Kidney (tissue), 14 donors: Measurements from ENCODE around the gene CACNB3. TPM values are rescaled to one million over a fixed set of nuclear protein-coding genes. Genes with fewer than 3 reads are reported as not detected.

Experiments
- DNase-seq, 5 donors: peaks; one replicate each; pipeline ENCODE4 v3.0.0-alpha.2; 2013 to 2020
- FAIRE-seq: peaks from 2 replicates; lab custom pipeline; 2012; peaks lifted over from hg19 to GRCh38; lab: Jason Lieb, UNC
- H3K27ac ChIP-seq, 2 donors: one replicate each; pipeline ENCODE4 v1.7.0; 2013; ENCODE audit warnings: low read depth in 2 of 2, low read length in 2 of 2, inconsistent platforms in 1 of 2
- H3K27me3 ChIP-seq: one replicate; pipeline ENCODE4 v1.7.1; 2013; ENCODE audit warnings: low read length, inconsistent platforms; ENCODE audit not compliant: control insufficient read depth, insufficient read depth
- H3K36me3 ChIP-seq, 3 donors: one replicate each; pipeline versions ENCODE4 v1.7.0 to v1.7.1; 2013; ENCODE audit warnings: low read length in 3 of 3, control low read depth in 1 of 3, inconsistent platforms in 1 of 3; ENCODE audit not compliant: insufficient read depth in 3 of 3, control insufficient read depth in 2 of 3
- H3K4me1 ChIP-seq, 3 donors: one replicate each; pipeline versions ENCODE4 v1.7.0 to v1.7.1; 2013; ENCODE audit warnings: low read length in 3 of 3, inconsistent platforms in 1 of 3, low read depth in 1 of 3; ENCODE audit not compliant: control insufficient read depth in 2 of 3, insufficient read depth in 2 of 3
- H3K4me3 ChIP-seq, 3 donors: one replicate each; pipeline versions ENCODE4 v1.7.0 to v1.8.1; 2013; ENCODE audit warnings: low read length in 3 of 3, control low read depth in 1 of 3, inconsistent platforms in 1 of 3
- H3K9ac ChIP-seq, 3 donors: one replicate each; pipeline versions ENCODE4 v1.7.0 to v1.7.1; 2013; ENCODE audit warnings: low read length in 3 of 3, control low read depth in 1 of 3, inconsistent platforms in 1 of 3
- H3K9me3 ChIP-seq, 3 donors: one replicate each; pipeline versions ENCODE4 v1.7.0 to v1.7.1; 2013; ENCODE audit warnings: low read length in 3 of 3, control low read depth in 1 of 3, inconsistent platforms in 1 of 3; ENCODE audit not compliant: control insufficient read depth in 2 of 3, insufficient read depth in 1 of 3
- intact Hi-C: fragments of 100-400 bp; cut with DNase I; formaldehyde crosslinking; loops from one replicate; pipeline ENCODE4 v1.11.1; 2022
- polyA plus RNA-seq: library from polyadenylated mRNA; stranded (reverse); fragments of 350-450 nt; fragmentation: Illumina TruSeq; extraction: RNeasy Lipid Tissue Mini Kit (QIAGEN cat#74804); gene quantifications from one replicate; pipeline ENCODE4 v1.2.3, GENCODE V29; 2014; ENCODE audit warnings: low read depth, low replicate concordance; ENCODE audit not compliant: insufficient read depth
- total RNA-seq: library from RNA; stranded (reverse); fragmentation: NEBNext Ultra II Directional; extraction: Animal tissue kit (Norgen Biotek cat#: 25700); gene quantifications from one replicate; pipeline ENCODE4 v1.2.1, GENCODE V29; 2021
- TF ChIP-seq, protein P1 (sequence below): IDR thresholded peaks from 3 replicates; pipeline ENCODE4 v1.5.1; 2012; ENCODE audit warnings: mild to moderate bottlenecking, moderate library complexity, borderline replicate concordance; ENCODE audit not compliant: insufficient read depth; ENCODE audit errors: extremely low read depth
- donor health status: control.
- donor health status: control.
- donor health status: control.
- donor health status: control.
- donor health status: control.
- donor health status: DM: yes; HTN: yes; CAD: no.
- donor health status: Normal renal cell carcinoma (clear cell type).

The CACNB3 gene
- total and polyA plus RNA-seq, 2 donors from 2014 or later = 17.9 to 19.6 TPM

DNA sequence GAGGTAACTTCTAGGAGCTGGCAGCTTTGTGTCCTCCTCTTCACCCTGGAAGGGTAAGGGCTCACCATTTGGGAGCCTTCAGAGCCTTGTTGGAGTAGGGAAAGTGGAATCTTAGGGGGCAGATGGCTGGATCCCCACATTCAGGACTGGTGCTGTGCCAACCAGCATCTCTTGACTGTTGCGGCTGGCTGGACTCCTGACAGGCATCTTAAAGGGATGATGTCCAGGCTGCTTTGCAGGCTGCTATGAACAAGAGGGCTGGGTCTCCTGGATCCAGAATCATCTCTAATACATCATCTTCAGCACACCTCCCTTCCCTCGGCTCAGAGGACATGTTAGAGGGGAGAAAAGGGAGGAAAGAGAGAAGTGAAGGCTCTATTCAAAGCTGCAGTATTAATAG lies 4.4 kb downstream of the CACNB3 start:
- intact Hi-C loops = no loop called here

DNA sequence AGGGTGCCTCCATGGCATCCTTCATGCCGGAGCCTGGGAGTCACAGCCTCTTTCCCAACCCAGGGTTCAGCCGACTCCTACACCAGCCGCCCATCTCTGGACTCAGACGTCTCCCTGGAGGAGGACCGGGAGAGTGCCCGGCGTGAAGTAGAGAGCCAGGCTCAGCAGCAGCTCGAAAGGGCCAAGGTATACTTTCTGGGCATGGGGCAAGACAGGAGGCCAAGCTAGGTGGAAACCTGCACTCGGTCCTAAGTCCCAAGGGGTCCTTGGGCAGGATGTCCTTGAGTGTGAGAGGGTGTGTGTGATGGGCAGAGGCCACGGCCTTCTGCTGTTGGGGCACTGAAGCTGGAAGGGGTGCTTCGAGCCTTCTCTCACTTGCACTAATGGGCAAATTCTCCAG lies 5.0 kb downstream of the CACNB3 start:
- H3K4me3 ChIP-seq = no peak overlapping the region
- TF ChIP-seq, protein P1, sequence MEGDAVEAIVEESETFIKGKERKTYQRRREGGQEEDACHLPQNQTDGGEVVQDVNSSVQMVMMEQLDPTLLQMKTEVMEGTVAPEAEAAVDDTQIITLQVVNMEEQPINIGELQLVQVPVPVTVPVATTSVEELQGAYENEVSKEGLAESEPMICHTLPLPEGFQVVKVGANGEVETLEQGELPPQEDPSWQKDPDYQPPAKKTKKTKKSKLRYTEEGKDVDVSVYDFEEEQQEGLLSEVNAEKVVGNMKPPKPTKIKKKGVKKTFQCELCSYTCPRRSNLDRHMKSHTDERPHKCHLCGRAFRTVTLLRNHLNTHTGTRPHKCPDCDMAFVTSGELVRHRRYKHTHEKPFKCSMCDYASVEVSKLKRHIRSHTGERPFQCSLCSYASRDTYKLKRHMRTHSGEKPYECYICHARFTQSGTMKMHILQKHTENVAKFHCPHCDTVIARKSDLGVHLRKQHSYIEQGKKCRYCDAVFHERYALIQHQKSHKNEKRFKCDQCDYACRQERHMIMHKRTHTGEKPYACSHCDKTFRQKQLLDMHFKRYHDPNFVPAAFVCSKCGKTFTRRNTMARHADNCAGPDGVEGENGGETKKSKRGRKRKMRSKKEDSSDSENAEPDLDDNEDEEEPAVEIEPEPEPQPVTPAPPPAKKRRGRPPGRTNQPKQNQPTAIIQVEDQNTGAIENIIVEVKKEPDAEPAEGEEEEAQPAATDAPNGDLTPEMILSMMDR = no peak
- no peak overlapping the region for H3K27ac ChIP-seq
- H3K36me3 ChIP-seq = peaks cover 0 to 4% (median 0%) of the 10 kb centered on the region in 3 donors
- intact Hi-C loops = no loop called here
- peaks cover 0 to 4% (median 0%) of the 10 kb centered on the region in 3 donors for H3K4me1 ChIP-seq
- H3K9ac ChIP-seq = no peak overlapping the region
- no peak for DNase-seq
- no peaks in the 10 kb centered on the region for H3K27me3 ChIP-seq
- no peak for FAIRE-seq
- H3K9me3 ChIP-seq = no peaks in the 10 kb centered on the region

More for the DNA sequence above, 4.4 kb downstream of the CACNB3 start:
- TF ChIP-seq, protein P1 = no peak
- H3K9me3 ChIP-seq = no peaks in the 10 kb centered on the region
- no peak for FAIRE-seq
- DNase-seq = no peak
- H3K36me3 ChIP-seq = no peaks in the 10 kb centered on the region
- H3K9ac ChIP-seq = no peak overlapping the region
- peaks cover 0 to 7% (median 0%) of the 10 kb centered on the region in 3 donors for H3K4me1 ChIP-seq
- H3K27ac ChIP-seq = no peak overlapping the region
- H3K27me3 ChIP-seq = no peaks in the 10 kb centered on the region
- H3K4me3 ChIP-seq = no peak overlapping the region

DNA sequence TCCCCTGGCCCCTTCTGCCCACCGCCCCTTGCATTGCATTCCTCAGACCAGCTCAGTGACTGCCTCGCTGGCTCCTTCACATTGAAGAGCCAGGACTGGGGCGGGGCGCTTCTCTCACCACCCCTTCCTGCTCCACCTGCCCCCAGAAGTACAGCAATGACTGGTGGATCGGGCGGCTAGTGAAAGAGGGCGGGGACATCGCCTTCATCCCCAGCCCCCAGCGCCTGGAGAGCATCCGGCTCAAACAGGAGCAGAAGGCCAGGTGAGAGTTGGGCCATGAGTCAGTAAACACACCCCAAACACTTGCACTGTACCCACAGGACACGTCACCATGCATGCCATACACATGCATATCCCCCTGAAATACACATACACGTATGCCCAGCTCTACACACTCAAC lies 5.8 kb downstream of the CACNB3 start:
- H3K4me1 ChIP-seq = no peaks in the 10 kb centered on the region
- no peak overlapping the region for H3K27ac ChIP-seq
- FAIRE-seq (no peak), DNase-seq (no peak)
- H3K27me3 ChIP-seq = no peaks in the 10 kb centered on the region
- peaks cover 0 to 6% (median 0%) of the 10 kb centered on the region in 3 donors for H3K36me3 ChIP-seq
- no peak overlapping the region for H3K4me3 ChIP-seq
- TF ChIP-seq, protein P1 = no peak
- no peaks in the 10 kb centered on the region for H3K9me3 ChIP-seq
- intact Hi-C loops = no loop called here
- H3K9ac ChIP-seq = no peak overlapping the region

DNA sequence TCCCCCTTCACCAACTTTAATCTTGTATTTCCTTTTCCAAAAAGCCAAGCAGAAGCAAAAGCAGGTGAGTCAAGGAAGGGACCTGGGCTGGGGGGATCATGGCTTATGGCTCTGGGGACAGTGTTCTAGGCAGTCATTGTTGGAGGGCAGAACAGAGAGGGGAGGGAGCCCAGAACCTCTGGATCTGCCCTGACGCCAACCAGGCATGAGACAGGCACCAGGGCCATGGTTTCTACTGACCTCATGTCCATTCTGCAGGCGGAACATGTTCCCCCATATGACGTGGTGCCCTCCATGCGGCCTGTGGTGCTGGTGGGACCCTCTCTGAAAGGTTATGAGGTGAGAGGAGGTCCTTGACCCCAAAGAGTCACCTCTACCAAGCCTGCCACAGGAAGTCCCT lies 6.6 kb downstream of the CACNB3 start:
- Histone ChIP-seq H3K4me3 (no peak overlapping the region), H3K9ac (no peak overlapping the region), H3K4me1 (no peaks in the 10 kb centered on the region), H3K36me3 (peaks cover 0 to 9% (median 2%) of the 10 kb centered on the region in 3 donors), H3K27ac (no peak overlapping the region), H3K27me3 (no peaks in the 10 kb centered on the region), H3K9me3 (no peaks in the 10 kb centered on the region)
- FAIRE-seq (no peak), DNase-seq (no peak)
- intact Hi-C loops = no loop called here
- TF ChIP-seq, protein P1 = no peak
